Activated CD8-positive, alpha-beta T cell treated with anti-CD3 and anti-CD28 coated beads for 36 hours (primary cell): ENCODE data around the gene IGF2BP3. TPM values are rescaled to one million over a fixed set of nuclear protein-coding genes. Genes with fewer than 3 reads are reported as not detected.

Source experiments
- ATAC-seq: fragments of 200-7000 bp; cut with Tn5 transposase; one replicate; pipeline ENCODE4 v1.10.0; 2021; ENCODE audit warnings: mild to moderate bottlenecking, moderate library complexity
- CTCF ChIA-PET: fragments of 350-600 bp; sonication (Branson Sonifier 250); formaldehyde crosslinking; loops from one replicate; lab custom pipeline; 2021; ENCODE audit warnings: antibody characterized with exemption; lab: Charles Lee
- POLR2A ChIA-PET: fragments of 350-600 bp; sonication (Branson Sonifier 250); formaldehyde crosslinking; loops from one replicate; lab custom pipeline; 2021; ENCODE audit warnings: antibody characterized with exemption; lab: Charles Lee
- DNase-seq: peaks from one replicate; pipeline ENCODE4 v3.0.0-alpha.2; 2020
- H3K27ac Mint-ChIP-seq: one replicate; pipeline ENCODE4 v1.8.0; 2021; ENCODE audit warnings: mild to moderate bottlenecking, mixed read lengths
- H3K27me3 Mint-ChIP-seq: one replicate; pipeline ENCODE4 v1.8.0; 2021; ENCODE audit warnings: mixed read lengths
- H3K36me3 Mint-ChIP-seq: one replicate; pipeline ENCODE4 v1.8.0; 2021; ENCODE audit warnings: low read depth, mixed read lengths
- H3K4me1 Mint-ChIP-seq: one replicate; pipeline ENCODE4 v1.8.0; 2021; ENCODE audit warnings: low read depth, mixed read lengths
- H3K4me3 Mint-ChIP-seq: one replicate; pipeline ENCODE4 v1.8.0; 2021; ENCODE audit warnings: mild to moderate bottlenecking, moderate library complexity, mixed read lengths
- H3K9me3 Mint-ChIP-seq: one replicate; pipeline ENCODE4 v1.8.0; 2021; ENCODE audit warnings: mixed read lengths
- intact Hi-C: fragments of 100-400 bp; cut with micrococcal nuclease; formaldehyde crosslinking; loops from one replicate; pipeline ENCODE4 v1.10.0; 2022
- total RNA-seq, 2 experiments: library from RNA; stranded (reverse); gene quantifications; one replicate each; pipeline ENCODE4 v1.2.3, GENCODE V29; 2021
- TF ChIP-seq, protein P1 (sequence below): fragments of 200-600 bp; IDR thresholded peaks from one replicate; pipeline ENCODE4 v1.8.0; 2022; ENCODE audit warnings: antibody characterized with exemption, mild to moderate bottlenecking

The IGF2BP3 gene
- total RNA-seq, 2 experiments from 2014 or later: 0.61 to 1.1 TPM

DNA sequence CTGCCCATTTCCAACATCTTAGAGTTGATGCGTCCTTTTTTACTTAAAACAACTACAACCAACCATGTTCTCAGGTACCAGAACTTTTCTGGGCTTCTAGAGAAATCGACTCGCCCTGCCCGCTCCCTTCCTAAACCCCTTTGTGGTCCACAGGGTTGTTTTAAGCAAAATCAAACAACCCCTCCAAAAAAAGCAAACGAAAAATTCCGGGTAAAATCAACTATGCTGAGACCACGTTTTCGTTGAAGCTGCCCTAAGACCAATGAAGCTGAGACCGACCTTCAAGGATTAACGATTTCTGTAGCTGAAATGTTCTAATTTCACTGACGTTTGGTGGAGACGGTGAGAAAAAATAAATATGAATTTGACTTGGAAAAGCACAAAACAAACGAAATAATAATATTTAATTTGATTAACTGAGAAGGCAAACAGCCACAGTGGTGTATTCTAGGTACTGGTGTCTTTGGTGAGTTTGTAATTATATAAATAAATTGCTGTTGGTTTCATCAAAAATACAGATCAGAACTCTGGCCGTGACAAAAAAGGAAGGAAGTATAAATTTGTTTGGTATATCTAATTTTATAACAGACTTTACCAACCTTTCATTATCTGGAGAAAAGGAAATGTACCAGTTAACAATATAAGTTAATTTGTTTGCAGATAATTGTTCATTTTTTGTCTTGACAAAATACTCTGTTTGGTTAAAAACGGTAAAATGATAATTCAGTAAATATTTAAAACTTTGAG lies 4.7 kb upstream of the IGF2BP3 start:
- ChIA-PET CTCF (interaction anchor here (1.0 kb wide), 1 partner anchor 199 kb away, joined by 3 read pairs; no protein-coding TSS in a partner anchor), POLR2A (no interaction called here)
- no peaks in the 10 kb centered on the region for H3K9me3 Mint-ChIP-seq
- TF ChIP-seq, protein P1, sequence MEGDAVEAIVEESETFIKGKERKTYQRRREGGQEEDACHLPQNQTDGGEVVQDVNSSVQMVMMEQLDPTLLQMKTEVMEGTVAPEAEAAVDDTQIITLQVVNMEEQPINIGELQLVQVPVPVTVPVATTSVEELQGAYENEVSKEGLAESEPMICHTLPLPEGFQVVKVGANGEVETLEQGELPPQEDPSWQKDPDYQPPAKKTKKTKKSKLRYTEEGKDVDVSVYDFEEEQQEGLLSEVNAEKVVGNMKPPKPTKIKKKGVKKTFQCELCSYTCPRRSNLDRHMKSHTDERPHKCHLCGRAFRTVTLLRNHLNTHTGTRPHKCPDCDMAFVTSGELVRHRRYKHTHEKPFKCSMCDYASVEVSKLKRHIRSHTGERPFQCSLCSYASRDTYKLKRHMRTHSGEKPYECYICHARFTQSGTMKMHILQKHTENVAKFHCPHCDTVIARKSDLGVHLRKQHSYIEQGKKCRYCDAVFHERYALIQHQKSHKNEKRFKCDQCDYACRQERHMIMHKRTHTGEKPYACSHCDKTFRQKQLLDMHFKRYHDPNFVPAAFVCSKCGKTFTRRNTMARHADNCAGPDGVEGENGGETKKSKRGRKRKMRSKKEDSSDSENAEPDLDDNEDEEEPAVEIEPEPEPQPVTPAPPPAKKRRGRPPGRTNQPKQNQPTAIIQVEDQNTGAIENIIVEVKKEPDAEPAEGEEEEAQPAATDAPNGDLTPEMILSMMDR: no peak
- no peak for DNase-seq
- no peaks in the 10 kb centered on the region for H3K36me3 Mint-ChIP-seq
- H3K27me3 Mint-ChIP-seq: peaks cover 53% of the 10 kb centered on the region
- peak overlapping the region; percentile 37 for H3K27ac Mint-ChIP-seq
- H3K4me1 Mint-ChIP-seq: peaks cover 18% of the 10 kb centered on the region
- ATAC-seq: no peak
- H3K4me3 Mint-ChIP-seq: peak overlapping the region; percentile 66
- intact Hi-C loops: loop anchor here (5.0 kb wide), 1 partner anchor 198 kb away; no protein-coding TSS in a partner anchor

DNA sequence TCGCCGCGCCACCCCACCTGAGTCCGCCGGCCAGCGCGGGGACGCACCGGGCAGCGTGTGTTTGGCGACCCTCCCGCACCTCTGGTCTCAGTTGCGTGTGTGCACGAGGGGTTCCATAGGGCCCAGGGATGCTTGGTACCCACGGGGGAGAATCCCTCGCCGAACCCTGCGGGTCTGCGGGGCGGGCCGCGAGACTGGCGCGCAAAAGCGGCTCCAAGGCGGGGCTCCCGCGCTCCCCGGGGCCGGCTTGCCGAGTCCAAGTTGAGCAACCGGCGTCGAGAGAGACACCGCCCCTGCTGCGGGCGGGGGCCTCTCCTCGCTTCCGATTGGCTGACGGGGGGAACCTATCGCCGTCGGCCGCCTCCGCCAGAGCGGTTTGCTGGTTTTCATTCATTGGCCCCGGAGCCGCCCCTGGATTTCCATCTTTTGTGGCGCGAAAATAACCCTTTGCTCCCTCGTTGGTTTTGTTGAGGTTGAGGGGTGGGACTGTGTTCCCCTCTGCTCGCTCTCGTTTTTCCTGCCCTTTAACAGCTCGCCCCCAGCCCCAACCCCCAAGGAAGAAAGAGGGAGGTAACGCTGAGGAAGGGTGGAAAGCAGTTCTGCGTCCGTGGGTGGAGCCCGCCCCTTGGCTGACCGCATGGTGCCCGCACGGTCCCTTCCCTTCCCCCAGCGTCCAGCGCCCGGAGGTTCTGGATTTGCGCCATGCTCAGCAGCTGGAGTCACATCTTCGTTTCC lies 4.0 kb upstream of the IGF2BP3 start:
- Mint-ChIP-seq H3K27ac (peak overlapping the region; percentile 37), H3K36me3 (no peaks in the 10 kb centered on the region), H3K4me1 (peaks cover 21% of the 10 kb centered on the region), H3K9me3 (no peaks in the 10 kb centered on the region), H3K4me3 (peak overlapping the region; percentile 66), H3K27me3 (peaks cover 56% of the 10 kb centered on the region)
- ChIA-PET POLR2A (no interaction called here), CTCF (interaction anchor here (1.0 to 2.0 kb wide), 2 partner anchors 198 to 201 kb away, joined by 3 to 12 read pairs; no protein-coding TSS in a partner anchor)
- DNase-seq (peak; percentile 89), ATAC-seq (peak; percentile 88)
- intact Hi-C loops: loop anchor here (5.0 kb wide), 1 partner anchor 197 kb away; no protein-coding TSS in a partner anchor
- TF ChIP-seq, protein P1: no peak

DNA sequence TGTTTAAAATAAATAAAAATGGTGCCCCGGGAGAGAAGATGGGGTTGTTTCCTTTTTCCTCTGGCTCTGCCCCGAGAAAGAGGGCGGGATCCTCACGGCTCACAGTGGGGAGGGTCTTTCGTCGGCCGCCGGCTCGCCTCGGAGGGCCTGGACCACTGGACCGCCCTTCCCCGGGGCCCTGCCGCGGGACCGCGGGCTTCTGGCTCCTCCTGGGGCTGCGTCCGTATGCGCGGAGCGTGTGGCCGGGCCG lies 3.5 kb upstream of the IGF2BP3 start:
- no peaks in the 10 kb centered on the region for H3K9me3 Mint-ChIP-seq
- intact Hi-C loops: loop anchor here (5.0 kb wide), 1 partner anchor 196 kb away; no protein-coding TSS in a partner anchor
- H3K36me3 Mint-ChIP-seq: no peaks in the 10 kb centered on the region
- no peak overlapping the region for H3K27ac Mint-ChIP-seq
- TF ChIP-seq, protein P1: no peak
- DNase-seq (no peak), ATAC-seq (peak; percentile 19)
- H3K27me3 Mint-ChIP-seq: peaks cover 56% of the 10 kb centered on the region
- H3K4me3 Mint-ChIP-seq: peak overlapping the region; percentile 66
- ChIA-PET CTCF (interaction anchor here (2.0 kb wide), 1 partner anchor 200 kb away, joined by 12 read pairs; no protein-coding TSS in a partner anchor), POLR2A (no interaction called here)
- H3K4me1 Mint-ChIP-seq: peaks cover 22% of the 10 kb centered on the region

DNA sequence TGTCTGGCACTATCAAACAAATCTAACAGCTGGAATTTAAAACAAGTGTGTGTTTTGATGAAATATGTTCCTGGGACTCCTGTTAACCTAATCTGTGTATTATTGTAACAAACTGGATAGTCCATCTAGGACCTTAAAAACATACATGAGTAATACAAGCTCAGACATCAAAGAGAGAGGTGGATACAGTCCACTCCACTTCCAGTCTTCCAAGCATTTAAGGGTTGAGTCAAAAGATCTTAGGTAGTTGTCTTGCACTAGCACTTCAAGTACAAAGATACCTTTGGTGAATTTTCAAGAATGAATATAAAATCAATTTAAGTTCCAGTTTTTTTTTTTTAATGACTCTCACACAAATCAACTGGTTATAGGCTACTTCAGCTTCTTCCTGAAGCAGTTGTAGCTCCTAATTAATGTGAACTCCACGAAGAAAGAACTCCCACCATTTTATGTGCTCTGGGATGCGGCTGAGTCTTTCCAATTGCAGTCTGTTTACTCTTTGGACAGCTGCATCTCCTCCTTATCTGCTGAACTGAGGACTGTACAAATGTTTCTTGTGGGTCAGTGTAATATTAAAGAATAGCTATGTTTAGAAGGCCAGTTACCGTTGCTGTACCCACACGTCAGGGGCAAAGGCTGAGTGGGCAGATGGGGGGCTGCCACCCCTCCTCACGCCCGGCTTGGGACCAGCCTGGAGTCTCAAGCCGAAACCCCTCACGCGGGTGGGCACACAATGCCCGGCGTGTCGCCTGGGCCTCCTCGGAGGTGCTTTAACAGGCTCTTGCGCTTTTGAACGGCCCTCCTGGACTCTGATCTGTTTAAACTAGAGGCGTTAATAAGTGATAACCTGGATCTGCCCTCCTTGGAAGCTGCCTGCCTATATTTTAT lies 2.9 kb upstream of the IGF2BP3 start:
- TF ChIP-seq, protein P1: no peak
- CTCF ChIA-PET: interaction anchor here (1.0 to 2.0 kb wide), 4 partner anchors 73 to 202 kb away, joined by 3 to 12 read pairs (median 4); no protein-coding TSS in a partner anchor
- POLR2A ChIA-PET: interaction anchor here (1.2 kb wide), 1 partner anchor 200 kb away, joined by 4 read pairs; no protein-coding TSS in a partner anchor
- Mint-ChIP-seq H3K9me3 (no peaks in the 10 kb centered on the region), H3K4me1 (peaks cover 25% of the 10 kb centered on the region), H3K4me3 (peak overlapping the region; percentile 36), H3K27me3 (peaks cover 55% of the 10 kb centered on the region), H3K27ac (no peak overlapping the region), H3K36me3 (no peaks in the 10 kb centered on the region)
- ATAC-seq (no peak), DNase-seq (no peak)
- intact Hi-C loops: loop anchor here (5.0 kb wide), 1 partner anchor 196 kb away; no protein-coding TSS in a partner anchor
